ENCODE measurements around the gene APRT. TPM values are rescaled to one million over a fixed set of nuclear protein-coding genes. Genes with fewer than 3 reads are reported as not detected.
A peak's percentile ranks its signal among the peaks of the same experiment; 100 is the strongest.

The APRT gene
- total and polyA plus RNA-seq, 9 of the 15 experiments (the other 6 are each of a cell fraction or from before 2014, with no cell fraction given), result 41.7 to 409 (median 146) TPM

DNA sequence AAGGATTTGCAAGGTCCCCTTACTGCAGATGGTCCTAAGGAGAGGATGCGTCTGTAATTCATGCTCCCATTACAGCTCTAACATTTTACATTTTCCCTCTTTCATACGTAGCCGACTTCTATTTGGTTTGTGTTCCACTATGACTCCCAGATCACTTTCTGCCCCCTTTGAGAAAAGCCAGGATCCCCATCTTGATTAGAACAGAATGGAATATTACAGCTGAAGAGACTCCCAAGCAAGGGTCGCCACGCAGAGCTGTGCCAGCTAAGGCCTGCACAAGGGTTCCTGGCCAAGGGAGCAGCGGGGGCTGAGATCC is 11.5 kb downstream of the APRT start:
- Histone ChIP-seq H4K20me1 (replicated peaks; ENCODE audit: control insufficient read depth, insufficient read depth, low read length) (0 out of 2 replicates have a peak, but pooled peaks cover 2% of the 10 kb centered on the region), H3K27me3 (ENCODE audit: control insufficient read depth in 2 of 2, insufficient read depth in 2 of 2, low read length in 2 of 2) (no peaks in the 10 kb centered on the region), H3K36me3 (ENCODE audit: control insufficient read depth, insufficient read depth, low read length) (peaks cover 14% of the 10 kb centered on the region; the same call in 2 of the 3 replicates), H3K4me1 (replicated peaks in 1 of 2; ENCODE audit: control insufficient read depth in 2 of 2, insufficient read depth in 2 of 2, low read length in 2 of 2) (peaks cover 29 to 53% of the 10 kb centered on the region in 2 experiments), H3K79me2 (ENCODE audit: control insufficient read depth, insufficient read depth, low read length) (peaks cover 49% of the 10 kb centered on the region), H3K4me2 (ENCODE audit: insufficient read depth, low read length) (peak overlapping the region; percentile 77), H3K4me3 (no peak overlapping the region; the same call in 1 of the 2 replicates), H3K9ac (ENCODE audit: insufficient read depth in 1 of 2, low read depth in 2 of 2, low read length in 2 of 2) (peak overlapping the region; percentile 62 to 71), H3K9me1 (ENCODE audit: control insufficient read depth, insufficient read depth, low read length) (no peaks in the 10 kb centered on the region), H3K27ac (ENCODE audit: extremely low read depth, low read depth, low read length) (peak overlapping the region; percentile 92), H3K9me3 (replicated peaks; ENCODE audit: control insufficient read depth, insufficient read depth, low read depth, low read length) (no peaks in the 10 kb centered on the region; the same call in 1 of the 2 replicates), H2AFZ (ENCODE audit: low read depth, low read length) (peak overlapping the region; percentile 68)
- ChIA-PET CTCF (ENCODE audit: low intra/inter-chr PET ratio) (no interaction called here), POLR2A (interaction anchor here (0.7 to 3.6 kb wide), 9 partner anchors 11 to 415 kb away, joined by 3 to 50 read pairs (median 10); partner anchors contain the start of genes APRT and PIEZO1)
- FAIRE-seq (no peak), ATAC-seq (no peak), DNase-seq (ENCODE audit: extremely low read depth in 1 of 4, low spot score in 3 of 4) (no peak)
- BruUV-seq (replicated peaks), result no TSS peak
- intact Hi-C loops (cut with micrococcal nuclease) (loop anchor here (1.0 to 10.0 kb wide), 3 partner anchors 25 to 765 kb away; partner anchors contain the start of gene RPL13), in situ Hi-C loops (cut with MboI) (no loop called here)
- WGBS (ENCODE audit: insufficient coverage, low coverage, missing lambda C conversion rate), result 42% methylated on average over 6 of the region's 6 CpGs
- no peak for TF ChIP-seq SAP30 (IDR thresholded peaks at IDR 0.05; ENCODE audit: borderline replicate concordance, insufficient read depth, low read depth, low read length, poor library complexity, severe bottlenecking)
- TF ChIP-seq, protein P1, sequence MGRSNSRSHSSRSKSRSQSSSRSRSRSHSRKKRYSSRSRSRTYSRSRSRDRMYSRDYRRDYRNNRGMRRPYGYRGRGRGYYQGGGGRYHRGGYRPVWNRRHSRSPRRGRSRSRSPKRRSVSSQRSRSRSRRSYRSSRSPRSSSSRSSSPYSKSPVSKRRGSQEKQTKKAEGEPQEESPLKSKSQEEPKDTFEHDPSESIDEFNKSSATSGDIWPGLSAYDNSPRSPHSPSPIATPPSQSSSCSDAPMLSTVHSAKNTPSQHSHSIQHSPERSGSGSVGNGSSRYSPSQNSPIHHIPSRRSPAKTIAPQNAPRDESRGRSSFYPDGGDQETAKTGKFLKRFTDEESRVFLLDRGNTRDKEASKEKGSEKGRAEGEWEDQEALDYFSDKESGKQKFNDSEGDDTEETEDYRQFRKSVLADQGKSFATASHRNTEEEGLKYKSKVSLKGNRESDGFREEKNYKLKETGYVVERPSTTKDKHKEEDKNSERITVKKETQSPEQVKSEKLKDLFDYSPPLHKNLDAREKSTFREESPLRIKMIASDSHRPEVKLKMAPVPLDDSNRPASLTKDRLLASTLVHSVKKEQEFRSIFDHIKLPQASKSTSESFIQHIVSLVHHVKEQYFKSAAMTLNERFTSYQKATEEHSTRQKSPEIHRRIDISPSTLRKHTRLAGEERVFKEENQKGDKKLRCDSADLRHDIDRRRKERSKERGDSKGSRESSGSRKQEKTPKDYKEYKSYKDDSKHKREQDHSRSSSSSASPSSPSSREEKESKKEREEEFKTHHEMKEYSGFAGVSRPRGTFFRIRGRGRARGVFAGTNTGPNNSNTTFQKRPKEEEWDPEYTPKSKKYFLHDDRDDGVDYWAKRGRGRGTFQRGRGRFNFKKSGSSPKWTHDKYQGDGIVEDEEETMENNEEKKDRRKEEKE (IDR thresholded peaks at IDR 0.05; ENCODE audit: borderline replicate concordance in 1 of 2, control insufficient read depth in 1 of 2, low read depth in 2 of 2, low read length in 1 of 2), result 0 out of 4 replicates have a peak, but pooled peaks of 1 of the 2 experiments have one; percentile 4
- TF ChIP-seq ZNF239 (CRISPR knock-in tag; IDR thresholded peaks at IDR 0.05), result no peak
- TF ChIP-seq CEBPG (CRISPR knock-in tag; IDR thresholded peaks at IDR 0.05), result no peak
- TF ChIP-seq CEBPG (tag; conservative IDR thresholded peaks at IDR 0.05 in 1 of 2, IDR thresholded peaks at IDR 0.05 in 1 of 2), result peak in 1 of 2 experiments; percentile 4; a peak in 1 of 4 replicates
- TF ChIP-seq DPF2 (IDR thresholded peaks at IDR 0.05), result 0 out of 2 replicates have a peak, but pooled peaks have one; percentile 34
- TF ChIP-seq HDAC2 (IDR thresholded peaks at IDR 0.05), result 0 out of 2 replicates have a peak, but pooled peaks have one; percentile 12
- peak; percentile 5; the same call in 1 of the 2 replicates for TF ChIP-seq ZEB2 (IDR thresholded peaks at IDR 0.05)
- TF ChIP-seq POLR2B (IDR thresholded peaks at IDR 0.05; ENCODE audit: low read depth, partially characterized antibody), result peak; percentile 35
- peak; percentile 16 for TF ChIP-seq PRDM10 (IDR thresholded peaks at IDR 0.05; ENCODE audit: partially characterized antibody)
- peak; percentile 17; the same call in 1 of the 2 replicates for TF ChIP-seq RBFOX2 (IDR thresholded peaks at IDR 0.05; ENCODE audit: low read depth, low read length)
- TF ChIP-seq, protein P2, sequence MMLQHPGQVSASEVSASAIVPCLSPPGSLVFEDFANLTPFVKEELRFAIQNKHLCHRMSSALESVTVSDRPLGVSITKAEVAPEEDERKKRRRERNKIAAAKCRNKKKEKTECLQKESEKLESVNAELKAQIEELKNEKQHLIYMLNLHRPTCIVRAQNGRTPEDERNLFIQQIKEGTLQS (IDR thresholded peaks at IDR 0.05), result 0 out of 2 replicates have a peak, but pooled peaks have one; percentile 7
- TF ChIP-seq, protein P2 (CRISPR knock-in tag; conservative IDR thresholded peaks at IDR 0.05), result no peak; the same call in 1 of the 2 replicates
- peak; percentile 9; the same call in 1 of the 2 replicates for TF ChIP-seq CTBP1 (IDR thresholded peaks at IDR 0.05; ENCODE audit: borderline replicate concordance)
